Effector memory CD8-positive, alpha-beta T cell (primary cell): ENCODE results near the gene TNS4.

Experiments
- ATAC-seq: fragments of 150-1000 bp; cut with Tn5 transposase; replicated peaks from 2 replicates; pipeline ENCODE4 v1.10.0; 2021; ENCODE audit warnings: mild to moderate bottlenecking, moderate library complexity
- DNase-seq, 3 experiments: peaks; one replicate each; pipeline ENCODE4 v3.0.0; 2021
- H3K27ac Mint-ChIP-seq, 2 donors: one replicate each; pipeline ENCODE4 v1.8.0; 2022; ENCODE audit warnings: mild to moderate bottlenecking in 2 of 2, mixed read lengths in 2 of 2, moderate library complexity in 2 of 2
- H3K27me3 Mint-ChIP-seq, 2 donors: one replicate each; pipeline ENCODE4 v1.8.0; 2022; ENCODE audit warnings: mixed read lengths in 2 of 2
- H3K36me3 Mint-ChIP-seq: one replicate; pipeline ENCODE4 v1.8.0; 2022; ENCODE audit warnings: mild to moderate bottlenecking, moderate library complexity, mixed read lengths; ENCODE audit not compliant: insufficient read depth
- H3K4me1 Mint-ChIP-seq, 2 donors: one replicate each; pipeline ENCODE4 v1.8.0; 2022; ENCODE audit warnings: low read depth in 2 of 2, mixed read lengths in 2 of 2
- H3K4me3 Mint-ChIP-seq, 2 donors: one replicate each; pipeline ENCODE4 v1.8.0; 2022; ENCODE audit warnings: mild to moderate bottlenecking in 2 of 2, mixed read lengths in 2 of 2, moderate library complexity in 2 of 2
- H3K9me3 Mint-ChIP-seq, 2 donors: one replicate each; pipeline ENCODE4 v1.8.0; 2022; ENCODE audit warnings: mixed read lengths in 2 of 2

The TNS4 gene

GRCh38 chr17:40531051-40531991, 29.9 kb upstream of the TNS4 start:
- ATAC-seq (no peak), DNase-seq (peak in 2 of 3 experiments; percentile 43 to 47)
- Mint-ChIP-seq H3K4me3 (peak overlapping the region; percentile 37 to 55), H3K9me3 (no peaks in the 10 kb centered on the region), H3K27me3 (no peaks in the 10 kb centered on the region), H3K4me1 (peaks cover 57 to 65% of the 10 kb centered on the region in 2 donors), H3K36me3 (peaks cover 21% of the 10 kb centered on the region), H3K27ac (peak overlapping the region; percentile 45 to 95)

- Mint-ChIP-seq H3K27ac (peak overlapping the region; percentile 39 to 95), H3K27me3 (no peaks in the 10 kb centered on the region), H3K4me1 (peaks cover 51 to 58% of the 10 kb centered on the region in 2 donors), H3K4me3 (peak overlapping the region; percentile 13 to 55), H3K36me3 (peaks cover 21% of the 10 kb centered on the region), H3K9me3 (no peaks in the 10 kb centered on the region)
- no peak for ATAC-seq
- DNase-seq = no peak
Measured at GRCh38 chr17:40530531-40530994, 29.1 kb upstream of the TNS4 start.

GRCh38 chr17:40529991-40530390, 28.6 kb upstream of the TNS4 start:
- Mint-ChIP-seq H3K9me3 (no peaks in the 10 kb centered on the region), H3K27me3 (no peaks in the 10 kb centered on the region), H3K27ac (peak overlapping the region; percentile 39 to 95), H3K4me1 (peaks cover 51 to 58% of the 10 kb centered on the region in 2 donors), H3K4me3 (no peak overlapping the region), H3K36me3 (peaks cover 21% of the 10 kb centered on the region)
- DNase-seq (no peak), ATAC-seq (no peak)

- peak overlapping the region in 1 of 2 donors; percentile 95 for H3K27ac Mint-ChIP-seq
- no peaks in the 10 kb centered on the region for H3K27me3 Mint-ChIP-seq
- peaks cover 16% of the 10 kb centered on the region for H3K36me3 Mint-ChIP-seq
- H3K9me3 Mint-ChIP-seq = no peaks in the 10 kb centered on the region
- H3K4me1 Mint-ChIP-seq = peaks cover 44 to 50% of the 10 kb centered on the region in 2 donors
- ATAC-seq (peak; percentile 57), DNase-seq (peak in 2 of 3 experiments; percentile 29 to 50)
- H3K4me3 Mint-ChIP-seq = peak overlapping the region; percentile 62 to 64
Measured at GRCh38 chr17:40528692-40529417, 27.4 kb upstream of the TNS4 start.

- Mint-ChIP-seq H3K4me3 (no peak overlapping the region), H3K27ac (no peak overlapping the region), H3K36me3 (peaks cover 7% of the 10 kb centered on the region), H3K4me1 (peaks cover 24 to 29% of the 10 kb centered on the region in 2 donors), H3K9me3 (no peaks in the 10 kb centered on the region), H3K27me3 (no peaks in the 10 kb centered on the region)
- DNase-seq (no peak), ATAC-seq (no peak)
Measured at GRCh38 chr17:40526668-40527067, 25.2 kb upstream of the TNS4 start.

- DNase-seq (no peak), ATAC-seq (no peak)
- Mint-ChIP-seq H3K4me3 (no peak overlapping the region), H3K4me1 (peaks cover 16 to 23% of the 10 kb centered on the region in 2 donors), H3K9me3 (no peaks in the 10 kb centered on the region), H3K36me3 (peaks cover 7% of the 10 kb centered on the region), H3K27me3 (no peaks in the 10 kb centered on the region), H3K27ac (no peak overlapping the region)
Measured at GRCh38 chr17:40525294-40525693, 23.9 kb upstream of the TNS4 start.

GRCh38 chr17:40524243-40524965, 23.0 kb upstream of the TNS4 start:
- no peak overlapping the region for H3K4me3 Mint-ChIP-seq
- ATAC-seq (no peak), DNase-seq (no peak)
- peaks cover 4% of the 10 kb centered on the region for H3K36me3 Mint-ChIP-seq
- H3K27me3 Mint-ChIP-seq = no peaks in the 10 kb centered on the region
- H3K9me3 Mint-ChIP-seq = no peaks in the 10 kb centered on the region
- peak overlapping the region in 1 of 2 donors; percentile 66 for H3K27ac Mint-ChIP-seq
- peaks cover 18 to 21% of the 10 kb centered on the region in 2 donors for H3K4me1 Mint-ChIP-seq

GRCh38 chr17:40522961-40523310, 21.5 kb upstream of the TNS4 start:
- H3K36me3 Mint-ChIP-seq = peaks cover 7% of the 10 kb centered on the region
- ATAC-seq (no peak), DNase-seq (no peak)
- peaks cover 21 to 26% of the 10 kb centered on the region in 2 donors for H3K4me1 Mint-ChIP-seq
- no peak overlapping the region for H3K4me3 Mint-ChIP-seq
- H3K9me3 Mint-ChIP-seq = no peaks in the 10 kb centered on the region
- no peak overlapping the region for H3K27ac Mint-ChIP-seq
- H3K27me3 Mint-ChIP-seq = no peaks in the 10 kb centered on the region

- Mint-ChIP-seq H3K27ac (no peak overlapping the region), H3K4me1 (peaks cover 23 to 26% of the 10 kb centered on the region in 2 donors), H3K9me3 (no peaks in the 10 kb centered on the region), H3K36me3 (peaks cover 7% of the 10 kb centered on the region), H3K27me3 (no peaks in the 10 kb centered on the region), H3K4me3 (no peak overlapping the region)
- no peak for DNase-seq
- no peak for ATAC-seq
Measured at GRCh38 chr17:40522250-40522960, 21.0 kb upstream of the TNS4 start.

- no peaks in the 10 kb centered on the region for H3K9me3 Mint-ChIP-seq
- no peaks in the 10 kb centered on the region for H3K27me3 Mint-ChIP-seq
- no peak for DNase-seq
- ATAC-seq = no peak
- no peak overlapping the region for H3K27ac Mint-ChIP-seq
- peaks cover 12% of the 10 kb centered on the region for H3K36me3 Mint-ChIP-seq
- H3K4me1 Mint-ChIP-seq = peaks cover 36 to 39% of the 10 kb centered on the region in 2 donors
- no peak overlapping the region for H3K4me3 Mint-ChIP-seq
Measured at GRCh38 chr17:40520991-40521453, 19.6 kb upstream of the TNS4 start.

GRCh38 chr17:40519089-40519775, 17.8 kb upstream of the TNS4 start:
- Mint-ChIP-seq H3K4me1 (peaks cover 54 to 57% of the 10 kb centered on the region in 2 donors), H3K36me3 (peaks cover 12% of the 10 kb centered on the region), H3K27ac (peak overlapping the region in 1 of 2 donors; percentile 41), H3K27me3 (no peaks in the 10 kb centered on the region), H3K4me3 (peak overlapping the region; percentile 62 to 78), H3K9me3 (no peaks in the 10 kb centered on the region)
- ATAC-seq (no peak), DNase-seq (no peak)

- Mint-ChIP-seq H3K9me3 (no peaks in the 10 kb centered on the region), H3K27ac (peak overlapping the region; percentile 12 to 41), H3K4me1 (peaks cover 60 to 63% of the 10 kb centered on the region in 2 donors), H3K27me3 (no peaks in the 10 kb centered on the region), H3K36me3 (peaks cover 12% of the 10 kb centered on the region), H3K4me3 (peak overlapping the region; percentile 78 to 80)
- no peak for ATAC-seq
- no peak for DNase-seq
Measured at GRCh38 chr17:40518401-40519088, 17.1 kb upstream of the TNS4 start.
